ENCODE measurements around the gene PROSER3. TPM values are rescaled to one million over a fixed set of nuclear protein-coding genes. Genes with fewer than 3 reads are reported as not detected.

The PROSER3 gene
- total and polyA plus RNA-seq, 9 of the 15 experiments (the other 6 are each of a cell fraction or from before 2014, with no cell fraction given), result 1.0 to 39.5 (median 5.1) TPM

- TF ChIP-seq ZNF407 (IDR thresholded peaks at IDR 0.05; ENCODE audit: low read depth), result no peak
- TF ChIP-seq ZNF512 (tag; IDR thresholded peaks at IDR 0.05), result no peak
- TF ChIP-seq STAG1 (CRISPR knock-in tag; IDR thresholded peaks at IDR 0.05; ENCODE audit: borderline replicate concordance), result no peak
Observed at GRCh38 chr19:35713506-35713850, 44.5 kb upstream of the PROSER3 start (continued).

Data from K562 (cell line).